GM12878 (cell line): ENCODE results near the gene PHACTR3. TPM values are rescaled to one million over a fixed set of nuclear protein-coding genes. Genes with fewer than 3 reads are reported as not detected.

Source experiments
- ATAC-seq: fragments of 200-7000 bp; cut with Tn5 transposase; 3 replicates; pipeline ENCODE4 v1.9.1; 2020; ENCODE audit warnings: mild to moderate bottlenecking, moderate library complexity
- BruUV-seq: library from RNA; stranded (reverse); fragments of 400-500 nt; replicated peaks from 2 replicates; lab custom pipeline; 2021; lab: Mats Ljungman, UMichigan
- CTCF ChIA-PET: fragments of 300-600 bp; sonication (Branson Sonifier 250); formaldehyde crosslinking; extraction: SDS; loops from one replicate; lab custom pipeline; 2021; ENCODE audit warnings: inconsistent platforms; lab: Yijun Ruan, JAX
- POLR2A ChIA-PET: fragments of 350-600 bp; formaldehyde crosslinking; extraction: SDS; loops from one replicate; lab custom pipeline; 2021; ENCODE audit warnings: inconsistent platforms; lab: Charles Lee
- RAD21 ChIA-PET: fragments of 300-600 bp; sonication (Branson Sonifier 250); formaldehyde crosslinking; loops from one replicate; lab custom pipeline; 2023; ENCODE audit warnings: antibody characterized with exemption; ENCODE audit not compliant: unreplicated experiment; lab: Charles Lee
- SMC1A ChIA-PET: fragments of 300-600 bp; sonication (Branson Sonifier 250); formaldehyde crosslinking; loops from one replicate; lab custom pipeline; 2023; ENCODE audit not compliant: unreplicated experiment, uncharacterized antibody; lab: Charles Lee
- DNase-seq: peaks from one replicate; pipeline ENCODE4 v3.0.0-alpha.2; 2011; ENCODE audit warnings: low read depth, low spot score
- FAIRE-seq: peaks from 3 replicates; lab custom pipeline; 2011; peaks lifted over from hg19 to GRCh38; lab: Jason Lieb, UNC
- H2AFZ ChIP-seq: 2 replicates; pipeline ENCODE4 v1.6.0; 2011; ENCODE audit warnings: low read depth, low read length, control low read depth; ENCODE audit not compliant: control insufficient read depth
- H3K27ac ChIP-seq: 2 replicates; pipeline ENCODE4 v1.5.1; 2011; ENCODE audit warnings: control low read depth; ENCODE audit not compliant: control insufficient read depth, insufficient read depth
- H3K27me3 ChIP-seq, 2 experiments: replicated peaks in 1 of 2; 2 replicates each; pipeline versions ENCODE4 v1.6.0 to v1.6.1; 2011; ENCODE audit warnings: low read length in 1 of 2; ENCODE audit not compliant: control insufficient read depth in 2 of 2, insufficient read depth in 2 of 2
- H3K36me3 ChIP-seq, 2 experiments: 2 replicates each; pipeline ENCODE4 v1.5.1; 2011; ENCODE audit warnings: low read length in 1 of 2; ENCODE audit not compliant: control insufficient read depth in 2 of 2, insufficient read depth in 2 of 2
- H3K4me1 ChIP-seq: 2 replicates; pipeline ENCODE4 v1.6.1; 2011; ENCODE audit warnings: mild to moderate bottlenecking, low read length, moderate library complexity, mixed read lengths; ENCODE audit not compliant: control insufficient read depth, insufficient read depth
- H3K4me2 ChIP-seq: 2 replicates; pipeline ENCODE4 v1.6.0; 2011; ENCODE audit warnings: control low read depth; ENCODE audit not compliant: control insufficient read depth, insufficient read depth
- H3K4me3 ChIP-seq: fragments of 200-600 bp; sonication (generic); 2 replicates; pipeline ENCODE4 v1.5.1; 2016
- H3K79me2 ChIP-seq: 2 replicates; pipeline ENCODE4 v1.6.0; 2011; ENCODE audit warnings: low read length; ENCODE audit not compliant: control insufficient read depth, insufficient read depth
- H3K9ac ChIP-seq: 2 replicates; pipeline ENCODE4 v1.8.0; 2011; ENCODE audit warnings: low read length, control low read depth, mixed read lengths; ENCODE audit not compliant: control insufficient read depth, insufficient read depth
- H3K9me3 ChIP-seq: replicated peaks from 3 replicates; pipeline ENCODE4 v1.5.1; 2011; ENCODE audit warnings: mild to moderate bottlenecking, low read length; ENCODE audit not compliant: control insufficient read depth, insufficient read depth
- H4K20me1 ChIP-seq: 2 replicates; pipeline ENCODE4 v1.6.0; 2011; ENCODE audit not compliant: control insufficient read depth, insufficient read depth
- HDGF ChIP-seq: fragments of 450-650 bp; IDR thresholded peaks from 2 replicates; pipeline ENCODE4 v1.6.1; 2016; ENCODE audit warnings: antibody characterized with exemption
- KLF5 ChIP-seq: fragments of 450-650 bp; IDR thresholded peaks from 2 replicates; pipeline ENCODE4 v1.6.1; 2014; ENCODE audit warnings: mild to moderate bottlenecking; ENCODE audit not compliant: partially characterized antibody
- NFIC ChIP-seq: IDR thresholded peaks from 2 replicates; pipeline ENCODE4 v1.6.1; 2012; ENCODE audit warnings: low read depth, mild to moderate bottlenecking, inconsistent platforms, low read length, moderate library complexity
- POU2F2 ChIP-seq: IDR thresholded peaks from 3 replicates; pipeline ENCODE4 v1.6.1; 2011; ENCODE audit warnings: low read depth, mild to moderate bottlenecking, low read length, borderline replicate concordance
- WGBS: methylation state at CpG from one replicate; pipeline ENCODE4 v1.1.6; 2016; ENCODE audit warnings: low lambda C conversion rate; ENCODE audit not compliant: insufficient replicate concordance, insufficient coverage; ENCODE audit errors: missing lambda C conversion rate; 5-methylcytosine and 5-hydroxymethylcytosine counted together
- in situ Hi-C: fragments of 300-500 bp; cut with MboI; formaldehyde crosslinking; loops from 9 replicates; pipeline ENCODE4 v1.14.3; 2018; ENCODE audit warnings: mixed read lengths
- intact Hi-C: fragments of 100-400 bp; cut with micrococcal nuclease; formaldehyde crosslinking; loops from one replicate; pipeline ENCODE4 v1.14.2; 2022; ENCODE audit not compliant: unreplicated experiment
- polyA plus RNA-seq, 11 experiments: library from polyadenylated mRNA; depleted of rRNA in 4 of 11; unstranded in 6 of 11; stranded (reverse) in 5 of 11; fragments of >200 nt; fragmentation: Nextera tagmentation in 4 of 11; fragmentation: Illumina TruSeq in 1 of 11; extraction: Ambion mirVana in 4 of 11; extraction: Trizol in 1 of 11; gene quantifications; 1 replicate in 1 of 11; 2 replicates in 10 of 11; pipeline versions ENCODE4 v1.2.1 to v1.2.3, GENCODE V29; 2011 to 2016; ENCODE audit warnings: inconsistent platforms in 2 of 11, missing spikeins in 2 of 11, low read depth in 1 of 11
- total RNA-seq, 4 experiments: library from RNA; depleted of rRNA in 3 of 4; stranded (reverse); fragments of >200 nt in 3 of 4; fragmentation: Illumina TruSeq in 1 of 4; extraction: Trizol in 1 of 4; gene quantifications; 2 replicates each; pipeline versions ENCODE4 v1.2.1 to v1.2.3, GENCODE V29; 2013 to 2021
- TF ChIP-seq, protein P1 (sequence below): fragments of 450-650 bp; IDR thresholded peaks from 2 replicates; pipeline ENCODE4 v1.6.1; 2018; ENCODE audit warnings: borderline replicate concordance, mild to moderate bottlenecking; ENCODE audit not compliant: partially characterized antibody
- TF ChIP-seq, protein P2 (sequence below): IDR thresholded peaks from 2 replicates; pipeline ENCODE4 v1.6.1; 2012; ENCODE audit warnings: low read depth, low read length, improper control_type of control experiment

Gene PHACTR3
- total and polyA plus RNA-seq, 10 of the 15 experiments (the other 5 are each of a cell fraction or from before 2014, with no cell fraction given), result 0.17 to 2.7 (median 0.27) TPM; not detected in 1

DNA sequence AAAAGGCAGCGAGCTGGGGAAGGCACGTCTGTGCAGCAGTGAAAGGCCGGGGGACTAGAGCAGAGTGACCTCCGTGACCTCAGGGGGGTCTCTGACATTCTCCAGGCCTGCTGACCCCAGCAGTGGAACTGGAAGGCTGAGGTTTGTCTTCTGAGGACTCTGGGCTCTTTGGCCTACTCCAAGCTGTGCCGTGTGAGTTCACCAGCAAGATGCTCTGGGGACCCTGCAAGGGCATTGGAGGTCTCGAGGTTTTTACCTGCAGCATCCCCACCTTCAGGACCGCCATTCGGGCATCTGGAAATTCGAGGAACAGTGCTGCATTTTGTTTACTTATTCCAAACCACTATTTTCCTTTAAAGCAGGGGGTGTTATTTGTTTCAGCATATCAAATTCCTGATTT, 140.9 kb downstream of the PHACTR3 start:
- Histone ChIP-seq H3K27ac (no peak overlapping the region), H3K27me3 (no peaks in the 10 kb centered on the region), H3K4me2 (no peak overlapping the region), H3K4me1 (no peaks in the 10 kb centered on the region), H3K9ac (no peak overlapping the region), H4K20me1 (no peaks in the 10 kb centered on the region), H3K4me3 (no peak overlapping the region), H3K9me3 (no peaks in the 10 kb centered on the region), H3K79me2 (no peaks in the 10 kb centered on the region), H3K36me3 (no peaks in the 10 kb centered on the region), H2AFZ (no peak overlapping the region)
- ChIA-PET RAD21 (no interaction called here), CTCF (no interaction called here), POLR2A (no interaction called here), SMC1A (no interaction called here)
- 30% methylated on average over 9 of the region's 9 CpGs for WGBS
- BruUV-seq, result no TSS peak
- in situ Hi-C loops (no loop called here), intact Hi-C loops (no loop called here)
- no peak for DNase-seq
- FAIRE-seq, result no peak
- ATAC-seq, result no peak
- TF ChIP-seq, protein P1, sequence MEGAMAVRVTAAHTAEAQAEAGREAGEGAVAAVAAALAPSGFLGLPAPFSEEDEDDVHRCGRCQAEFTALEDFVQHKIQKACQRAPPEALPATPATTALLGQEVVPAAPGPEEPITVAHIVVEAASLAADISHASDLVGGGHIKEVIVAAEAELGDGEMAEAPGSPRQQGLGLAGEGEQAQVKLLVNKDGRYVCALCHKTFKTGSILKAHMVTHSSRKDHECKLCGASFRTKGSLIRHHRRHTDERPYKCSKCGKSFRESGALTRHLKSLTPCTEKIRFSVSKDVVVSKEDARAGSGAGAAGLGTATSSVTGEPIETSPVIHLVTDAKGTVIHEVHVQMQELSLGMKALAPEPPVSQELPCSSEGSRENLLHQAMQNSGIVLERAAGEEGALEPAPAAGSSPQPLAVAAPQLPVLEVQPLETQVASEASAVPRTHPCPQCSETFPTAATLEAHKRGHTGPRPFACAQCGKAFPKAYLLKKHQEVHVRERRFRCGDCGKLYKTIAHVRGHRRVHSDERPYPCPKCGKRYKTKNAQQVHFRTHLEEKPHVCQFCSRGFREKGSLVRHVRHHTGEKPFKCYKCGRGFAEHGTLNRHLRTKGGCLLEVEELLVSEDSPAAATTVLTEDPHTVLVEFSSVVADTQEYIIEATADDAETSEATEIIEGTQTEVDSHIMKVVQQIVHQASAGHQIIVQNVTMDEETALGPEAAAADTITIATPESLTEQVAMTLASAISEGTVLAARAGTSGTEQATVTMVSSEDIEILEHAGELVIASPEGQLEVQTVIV, result no peak
- TF ChIP-seq, protein P2, sequence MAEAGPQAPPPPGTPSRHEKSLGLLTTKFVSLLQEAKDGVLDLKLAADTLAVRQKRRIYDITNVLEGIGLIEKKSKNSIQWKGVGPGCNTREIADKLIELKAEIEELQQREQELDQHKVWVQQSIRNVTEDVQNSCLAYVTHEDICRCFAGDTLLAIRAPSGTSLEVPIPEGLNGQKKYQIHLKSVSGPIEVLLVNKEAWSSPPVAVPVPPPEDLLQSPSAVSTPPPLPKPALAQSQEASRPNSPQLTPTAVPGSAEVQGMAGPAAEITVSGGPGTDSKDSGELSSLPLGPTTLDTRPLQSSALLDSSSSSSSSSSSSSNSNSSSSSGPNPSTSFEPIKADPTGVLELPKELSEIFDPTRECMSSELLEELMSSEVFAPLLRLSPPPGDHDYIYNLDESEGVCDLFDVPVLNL, result no peak
- TF ChIP-seq KLF5, result no peak
- no peak for TF ChIP-seq POU2F2
- TF ChIP-seq NFIC, result no peak
- no peak for TF ChIP-seq HDGF
